Keratinocyte (primary cell): Measurements from ENCODE around the gene CD2. TPM values are rescaled to one million over a fixed set of nuclear protein-coding genes. Genes with fewer than 3 reads are reported as not detected.

Experiments used
- DNase-seq: peaks from one replicate; pipeline ENCODE4 v3.0.0-alpha.2; 2011; ENCODE audit warnings: low read depth, missing footprints, low spot score
- FAIRE-seq: peaks from 2 replicates; lab custom pipeline; 2011; peaks lifted over from hg19 to GRCh38; lab: Jason Lieb, UNC
- H2AFZ ChIP-seq: 2 replicates; pipeline ENCODE4 v1.6.0; 2012; ENCODE audit warnings: low read length, control low read depth, inconsistent platforms; ENCODE audit not compliant: control insufficient read depth
- H3K27ac ChIP-seq: 2 replicates; pipeline ENCODE4 v1.5.1; 2011; ENCODE audit warnings: low read length; ENCODE audit not compliant: control insufficient read depth, insufficient read depth
- H3K27me3 ChIP-seq: 3 replicates; pipeline ENCODE4 v1.6.0; 2011; ENCODE audit warnings: low read length; ENCODE audit not compliant: control insufficient read depth, insufficient read depth; ENCODE audit errors: extremely low read depth
- H3K36me3 ChIP-seq, 2 experiments: 2 replicates in 1 of 2; 3 replicates in 1 of 2; pipeline ENCODE4 v1.5.1; 2011; ENCODE audit warnings: low read length in 2 of 2, mild to moderate bottlenecking in 1 of 2; ENCODE audit not compliant: control insufficient read depth in 2 of 2, insufficient read depth in 2 of 2; ENCODE audit errors: extremely low read depth in 1 of 2
- H3K4me1 ChIP-seq: 3 replicates; pipeline ENCODE4 v1.5.1; 2011; ENCODE audit warnings: low read length; ENCODE audit not compliant: control insufficient read depth, insufficient read depth; ENCODE audit errors: extremely low read depth
- H3K4me2 ChIP-seq: 3 replicates; pipeline ENCODE4 v1.6.0; 2011; ENCODE audit warnings: low read depth, low read length; ENCODE audit not compliant: control insufficient read depth, insufficient read depth; ENCODE audit errors: extremely low read depth
- H3K4me3 ChIP-seq, 3 experiments: fragments of 200-600 bp in 1 of 3; sonication (generic) in 1 of 3; 2 replicates in 2 of 3; 3 replicates in 1 of 3; pipeline ENCODE4 v1.5.1; 2011 to 2016; ENCODE audit warnings: low read length in 3 of 3, mild to moderate bottlenecking in 3 of 3, control low read depth in 2 of 3, inconsistent platforms in 1 of 3, low read depth in 1 of 3, mixed read lengths in 1 of 3, mixed run types in 1 of 3, moderate library complexity in 1 of 3; ENCODE audit not compliant: control insufficient read depth in 2 of 3, insufficient read depth in 2 of 3; ENCODE audit errors: extremely low read depth in 1 of 3
- H3K79me2 ChIP-seq: 2 replicates; pipeline ENCODE4 v1.6.0; 2012; ENCODE audit warnings: low read length; ENCODE audit not compliant: control insufficient read depth, insufficient read depth
- H3K9ac ChIP-seq: 3 replicates; pipeline ENCODE4 v1.6.0; 2011; ENCODE audit warnings: low read length; ENCODE audit not compliant: control insufficient read depth, insufficient read depth; ENCODE audit errors: extremely low read depth
- H3K9me1 ChIP-seq: 3 replicates; pipeline ENCODE4 v1.6.0; 2011; ENCODE audit warnings: low read length; ENCODE audit not compliant: control insufficient read depth, insufficient read depth; ENCODE audit errors: extremely low read depth
- H3K9me3 ChIP-seq: 2 replicates; pipeline ENCODE4 v1.5.1; 2012; ENCODE audit warnings: low read depth, low read length; ENCODE audit not compliant: control insufficient read depth
- H4K20me1 ChIP-seq: 3 replicates; pipeline ENCODE4 v1.6.0; 2011; ENCODE audit warnings: low read length; ENCODE audit not compliant: control insufficient read depth, insufficient read depth; ENCODE audit errors: extremely low read depth
- CTCF ChIP-seq, 3 experiments: IDR thresholded peaks in 1 of 3; conservative IDR thresholded peaks in 1 of 3; optimal IDR thresholded peaks in 1 of 3; 2 replicates in 2 of 3; 3 replicates in 1 of 3; pipeline versions ENCODE3 to v1.5.1; 2011; ENCODE audit warnings: low read length in 3 of 3, mild to moderate bottlenecking in 3 of 3, moderate library complexity in 2 of 3, control low read depth in 1 of 3, inconsistent platforms in 1 of 3; ENCODE audit not compliant: insufficient read depth in 2 of 3; ENCODE audit errors: extremely low read depth in 1 of 3
- EZH2 ChIP-seq: IDR thresholded peaks from one replicate; pipeline ENCODE4 v1.6.1; 2012; ENCODE audit warnings: inconsistent platforms, mild to moderate bottlenecking, low read length, moderate library complexity
- dilution Hi-C: fragments of 300-500 bp; cut with MboI; formaldehyde crosslinking; loops from one replicate; pipeline ENCODE4 v1.7.0; 2020; ENCODE audit warnings: low sequenced_read_pairs; ENCODE audit not compliant: extremely low pct_ligation_motif_present
- polyA plus RNA-seq, 5 experiments: library from polyadenylated mRNA; depleted of rRNA in 3 of 5; stranded (reverse) in 3 of 5; stranded (forward) in 1 of 5; unstranded in 1 of 5; fragments of >200 nt; gene quantifications; 1 replicate in 1 of 5; 2 replicates in 3 of 5; 3 replicates in 1 of 5; pipeline versions ENCODE4 v1.2.1 to v1.2.3, GENCODE V29; 2011 to 2012; ENCODE audit warnings: missing spikeins in 2 of 5, low read depth in 1 of 5, low replicate concordance in 1 of 5

Gene CD2
- polyA plus RNA-seq, 1 donor (not counting 4 experiments of a cell fraction or from before 2014, with no cell fraction given) = not detected

- Histone ChIP-seq H3K9me1 (no peaks in the 10 kb centered on the region), H3K79me2 (no peaks in the 10 kb centered on the region), H3K4me3 (no peak overlapping the region), H3K27ac (no peak overlapping the region), H3K36me3 (no peaks in the 10 kb centered on the region), H3K27me3 (no peaks in the 10 kb centered on the region), H3K4me1 (peaks cover 5% of the 10 kb centered on the region), H3K4me2 (no peak overlapping the region), H3K9me3 (no peaks in the 10 kb centered on the region), H3K9ac (no peak overlapping the region), H4K20me1 (no peaks in the 10 kb centered on the region), H2AFZ (no peak overlapping the region)
- TF ChIP-seq CTCF (optimal IDR thresholded peaks at IDR 0.05 in 1 of 3, IDR thresholded peaks at IDR 0.05 in 1 of 3, conservative IDR thresholded peaks at IDR 0.05 in 1 of 3; ENCODE audit: extremely low read depth in 1 of 3, insufficient read depth in 2 of 3, low read length in 3 of 3) (no peak), EZH2 (no peak)
- dilution Hi-C loops = no loop called here
- FAIRE-seq = no peak
- no peak for DNase-seq
These were observed 47.4 kb upstream of the CD2 start for GRCh38 chr1:116706841-116707240.

DNA sequence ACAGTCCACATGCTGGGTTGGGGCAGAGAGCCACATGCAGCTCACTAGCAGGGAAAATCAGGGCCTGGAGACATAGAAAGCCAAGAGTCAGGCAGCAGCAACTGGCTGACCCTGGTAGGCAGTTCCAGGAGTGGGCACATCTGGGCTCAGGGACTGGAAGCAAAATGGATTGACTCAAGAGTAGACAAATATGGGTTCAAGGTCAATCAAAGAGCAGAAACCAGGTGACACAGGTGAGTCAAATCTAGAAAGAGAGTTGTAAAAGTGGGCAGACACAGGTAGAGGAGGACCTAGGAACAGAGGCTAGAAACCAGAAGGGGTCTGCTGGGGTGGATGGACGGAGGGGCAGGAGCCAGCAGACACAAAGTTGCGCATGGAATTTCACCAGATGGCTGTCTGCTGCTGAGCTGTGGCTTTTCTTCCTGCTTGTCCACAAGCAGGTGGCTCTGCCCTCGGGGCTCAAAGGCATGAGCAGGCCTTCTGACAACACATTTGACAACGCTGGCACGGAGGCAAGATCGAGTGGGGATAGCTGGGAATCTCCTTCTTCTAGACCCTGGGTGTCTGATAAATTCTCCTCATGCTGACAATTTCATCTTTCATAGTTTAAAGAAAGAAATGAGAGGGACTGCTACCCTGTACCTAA, 45.9 kb upstream of the CD2 start:
- dilution Hi-C loops = no loop called here
- no peak overlapping the region for H2AFZ ChIP-seq
- peaks cover 5% of the 10 kb centered on the region for H3K4me1 ChIP-seq
- H3K9me1 ChIP-seq = no peaks in the 10 kb centered on the region
- H3K4me3 ChIP-seq = no peak overlapping the region
- no peak for DNase-seq
- H3K79me2 ChIP-seq = no peaks in the 10 kb centered on the region
- TF ChIP-seq EZH2 = no peak
- TF ChIP-seq CTCF (optimal IDR thresholded peaks at IDR 0.05 in 1 of 3, IDR thresholded peaks at IDR 0.05 in 1 of 3, conservative IDR thresholded peaks at IDR 0.05 in 1 of 3; ENCODE audit: extremely low read depth in 1 of 3, insufficient read depth in 2 of 3, low read length in 3 of 3) = no peak
- no peaks in the 10 kb centered on the region for H3K27me3 ChIP-seq
- H3K27ac ChIP-seq = no peak overlapping the region
- H3K9ac ChIP-seq = no peak overlapping the region
- no peaks in the 10 kb centered on the region for H3K36me3 ChIP-seq
- H4K20me1 ChIP-seq = no peaks in the 10 kb centered on the region
- no peak overlapping the region for H3K4me2 ChIP-seq
- no peaks in the 10 kb centered on the region for H3K9me3 ChIP-seq
- FAIRE-seq = no peak
